Esophagus muscularis mucosa (tissue), 3 donors: Measurements from ENCODE around the gene PCED1B.

ENCODE experiments used
- POLR2A ChIP-seq: fragments of 450-650 bp; IDR thresholded peaks from one replicate; pipeline ENCODE4 v1.6.1; 2017; ENCODE audit warnings: antibody characterized with exemption, moderate library complexity, mild to moderate bottlenecking, low read depth
- TF ChIP-seq, protein P1 (sequence below), 3 experiments: fragments of 200-600 bp in 2 of 3; fragments of 450-650 bp in 1 of 3; sonication (generic) in 2 of 3; IDR thresholded peaks; one replicate each; pipeline ENCODE4 v1.5.1; 2017 to 2019; ENCODE audit warnings: antibody characterized with exemption in 3 of 3, mild to moderate bottlenecking in 2 of 3, moderate library complexity in 1 of 3

GRCh38 chr12:47075192-47076084 is 4.0 kb upstream of the PCED1B start:
- TF ChIP-seq, protein P1, sequence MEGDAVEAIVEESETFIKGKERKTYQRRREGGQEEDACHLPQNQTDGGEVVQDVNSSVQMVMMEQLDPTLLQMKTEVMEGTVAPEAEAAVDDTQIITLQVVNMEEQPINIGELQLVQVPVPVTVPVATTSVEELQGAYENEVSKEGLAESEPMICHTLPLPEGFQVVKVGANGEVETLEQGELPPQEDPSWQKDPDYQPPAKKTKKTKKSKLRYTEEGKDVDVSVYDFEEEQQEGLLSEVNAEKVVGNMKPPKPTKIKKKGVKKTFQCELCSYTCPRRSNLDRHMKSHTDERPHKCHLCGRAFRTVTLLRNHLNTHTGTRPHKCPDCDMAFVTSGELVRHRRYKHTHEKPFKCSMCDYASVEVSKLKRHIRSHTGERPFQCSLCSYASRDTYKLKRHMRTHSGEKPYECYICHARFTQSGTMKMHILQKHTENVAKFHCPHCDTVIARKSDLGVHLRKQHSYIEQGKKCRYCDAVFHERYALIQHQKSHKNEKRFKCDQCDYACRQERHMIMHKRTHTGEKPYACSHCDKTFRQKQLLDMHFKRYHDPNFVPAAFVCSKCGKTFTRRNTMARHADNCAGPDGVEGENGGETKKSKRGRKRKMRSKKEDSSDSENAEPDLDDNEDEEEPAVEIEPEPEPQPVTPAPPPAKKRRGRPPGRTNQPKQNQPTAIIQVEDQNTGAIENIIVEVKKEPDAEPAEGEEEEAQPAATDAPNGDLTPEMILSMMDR (IDR thresholded peaks at IDR 0.05): no peak
- TF ChIP-seq POLR2A: no peak
